HEK293 (cell line): ENCODE results near the gene S100A7.

Source experiments
- CTCF ChIA-PET: fragments of 350-600 bp; formaldehyde crosslinking; extraction: SDS; loops from one replicate; lab custom pipeline; 2021; ENCODE audit warnings: antibody characterized with exemption; lab: Yijun Ruan, JAX
- POLR2A ChIA-PET: fragments of 300-600 bp; formaldehyde crosslinking; extraction: SDS; loops from one replicate; lab custom pipeline; 2020; ENCODE audit warnings: antibody characterized with exemption, inconsistent platforms; lab: Yijun Ruan, JAX
- H3K27ac ChIP-seq: fragments of 200-500 bp; sonication (Bioruptor generic); 2 replicates; pipeline ENCODE4 v1.5.1; 2014; ENCODE audit warnings: low read depth, low read length, control low read depth, inconsistent platforms; ENCODE audit errors: extremely low read depth
- H3K36me3 ChIP-seq, 2 experiments: fragments of 200-500 bp in 1 of 2; sonication (Bioruptor generic) in 1 of 2; 1 replicate in 1 of 2; 2 replicates in 1 of 2; pipeline ENCODE4 v1.5.1; 2014 to 2017; ENCODE audit warnings: inconsistent platforms in 2 of 2, low read length in 2 of 2; ENCODE audit not compliant: control insufficient read depth in 2 of 2, insufficient read depth in 1 of 2
- H3K4me1 ChIP-seq: fragments of 200-500 bp; sonication (Bioruptor generic); 2 replicates; pipeline ENCODE4 v1.5.1; 2014; ENCODE audit warnings: mild to moderate bottlenecking, low read length, inconsistent platforms; ENCODE audit not compliant: control insufficient read depth, insufficient read depth
- H3K4me3 ChIP-seq: 2 replicates; pipeline ENCODE4 v1.5.1; 2011; ENCODE audit warnings: low read depth, mild to moderate bottlenecking, control low read depth, low read length, moderate library complexity
- H3K9me3 ChIP-seq: fragments of 200-500 bp; sonication (Bioruptor generic); 2 replicates; pipeline ENCODE4 v1.5.1; 2014; ENCODE audit warnings: low read depth, low read length, inconsistent platforms; ENCODE audit not compliant: control insufficient read depth, insufficient read depth
- GLI2 ChIP-seq: fragments of 450-650 bp; formaldehyde crosslinking; IDR thresholded peaks from 2 replicates; pipeline ENCODE4; 2017; ENCODE audit warnings: missing biosample characterization, missing genetic modification characterization, low read depth, borderline replicate concordance
- OVOL3 ChIP-seq: fragments of 450-650 bp; formaldehyde crosslinking; IDR thresholded peaks from 2 replicates; pipeline ENCODE4 v1.5.1; 2016; ENCODE audit warnings: missing biosample characterization, missing genetic modification characterization
- REST ChIP-seq: fragments of 450-650 bp; formaldehyde crosslinking; IDR thresholded peaks from 2 replicates; pipeline ENCODE4 v1.5.1; 2016; ENCODE audit warnings: missing biosample characterization, missing genetic modification characterization
- TCF7L2 ChIP-seq: IDR thresholded peaks from 2 replicates; pipeline ENCODE4 v1.6.1; 2011; ENCODE audit warnings: low read depth, mild to moderate bottlenecking, inconsistent platforms, low read length, moderate library complexity, borderline replicate concordance
- TRIM28 ChIP-seq: IDR thresholded peaks from 2 replicates; pipeline ENCODE4 v1.6.1; 2011; ENCODE audit warnings: low read length, control low read depth, borderline replicate concordance
- ZBTB20 ChIP-seq: fragments of 450-650 bp; formaldehyde crosslinking; IDR thresholded peaks from 2 replicates; pipeline ENCODE4 v1.5.1; 2016; ENCODE audit warnings: missing biosample characterization, missing genetic modification characterization
- ZBTB21 ChIP-seq: fragments of 450-650 bp; formaldehyde crosslinking; IDR thresholded peaks from 2 replicates; pipeline ENCODE4 v1.5.1; 2017; ENCODE audit warnings: missing biosample characterization, missing genetic modification characterization
- ZFP3 ChIP-seq: fragments of 450-650 bp; formaldehyde crosslinking; IDR thresholded peaks from 2 replicates; pipeline ENCODE4 v1.5.1; 2016; ENCODE audit warnings: low read depth, missing biosample characterization, missing genetic modification characterization
- ZNF10 ChIP-seq: fragments of 450-650 bp; formaldehyde crosslinking; IDR thresholded peaks from 2 replicates; pipeline ENCODE4 v1.5.1; 2017; ENCODE audit warnings: missing biosample characterization, missing genetic modification characterization
- ZNF114 ChIP-seq: fragments of 450-650 bp; formaldehyde crosslinking; IDR thresholded peaks from 2 replicates; pipeline ENCODE4 v1.5.0; 2017; ENCODE audit warnings: missing biosample characterization, missing genetic modification characterization
- ZNF133 ChIP-seq: fragments of 450-650 bp; formaldehyde crosslinking; IDR thresholded peaks from 2 replicates; pipeline ENCODE4 v1.5.1; 2016; ENCODE audit warnings: missing biosample characterization, missing genetic modification characterization
- ZNF157 ChIP-seq: fragments of 450-650 bp; formaldehyde crosslinking; IDR thresholded peaks from 2 replicates; pipeline ENCODE4 v1.5.1; 2016; ENCODE audit warnings: missing biosample characterization, missing genetic modification characterization
- ZNF169 ChIP-seq: fragments of 450-650 bp; formaldehyde crosslinking; IDR thresholded peaks from 2 replicates; pipeline ENCODE4 v1.5.1; 2016; ENCODE audit warnings: missing biosample characterization, missing genetic modification characterization
- ZNF302 ChIP-seq: fragments of 450-650 bp; formaldehyde crosslinking; IDR thresholded peaks from 2 replicates; pipeline ENCODE4 v1.5.1; 2016; ENCODE audit warnings: missing biosample characterization, missing genetic modification characterization, low read depth
- ZNF311 ChIP-seq: fragments of 450-650 bp; formaldehyde crosslinking; IDR thresholded peaks from 2 replicates; pipeline ENCODE4 v1.5.1; 2017; ENCODE audit warnings: missing biosample characterization, missing genetic modification characterization, borderline replicate concordance
- ZNF354C ChIP-seq: fragments of 450-650 bp; formaldehyde crosslinking; IDR thresholded peaks from 2 replicates; pipeline ENCODE4 v1.5.1; 2016; ENCODE audit warnings: missing biosample characterization, missing genetic modification characterization, low read depth, borderline replicate concordance
- ZNF426 ChIP-seq: fragments of 450-650 bp; formaldehyde crosslinking; IDR thresholded peaks from 2 replicates; pipeline ENCODE4 v1.5.1; 2017; ENCODE audit warnings: missing biosample characterization, missing genetic modification characterization, mild to moderate bottlenecking, inconsistent platforms, moderate library complexity
- ZNF529 ChIP-seq: fragments of 450-650 bp; formaldehyde crosslinking; IDR thresholded peaks from 2 replicates; pipeline ENCODE4 v1.5.1; 2017; ENCODE audit warnings: missing genetic modification characterization, missing biosample characterization; ENCODE audit not compliant: insufficient replicate concordance
- ZNF629 ChIP-seq: fragments of 450-650 bp; formaldehyde crosslinking; IDR thresholded peaks from 2 replicates; pipeline ENCODE4 v1.5.1; 2017; ENCODE audit warnings: missing biosample characterization, missing genetic modification characterization
- ZNF654 ChIP-seq: fragments of 450-650 bp; formaldehyde crosslinking; IDR thresholded peaks from 2 replicates; pipeline ENCODE4 v1.5.1; 2016; ENCODE audit warnings: low read depth, missing biosample characterization, missing genetic modification characterization
- ZNF670 ChIP-seq: fragments of 450-650 bp; formaldehyde crosslinking; IDR thresholded peaks from 2 replicates; pipeline ENCODE4 v1.5.1; 2016; ENCODE audit warnings: missing biosample characterization, missing genetic modification characterization, low read depth
- ZSCAN18 ChIP-seq: fragments of 450-650 bp; formaldehyde crosslinking; IDR thresholded peaks from 2 replicates; pipeline ENCODE4 v1.5.1; 2016; ENCODE audit warnings: missing biosample characterization, missing genetic modification characterization
- ZSCAN23 ChIP-seq: fragments of 450-650 bp; formaldehyde crosslinking; IDR thresholded peaks from 2 replicates; pipeline ENCODE4 v1.5.1; 2016; ENCODE audit warnings: missing biosample characterization, missing genetic modification characterization

Gene S100A7

GRCh38 chr1:153460551-153460950, at the start of gene S100A7:
TSS of gene S100A7 (minus strand) at chr1:153460651. CDS start at chr1:153459013, 1,638 bp downstream.
- CTCF ChIA-PET = interaction anchor here (1.0 to 1.2 kb wide), 2 partner anchors 58 to 108 kb away, joined by 3 to 4 read pairs; no protein-coding TSS in a partner anchor
- H3K9me3 ChIP-seq = no peaks in the 10 kb centered on the region
- TF ChIP-seq ZBTB20 (no peak), REST (tag by site-specific recombination) (no peak), GLI2 (tag by site-specific recombination) (no peak), ZSCAN23 (tag by site-specific recombination) (no peak), ZNF670 (no peak)
- POLR2A ChIA-PET = no interaction called here
- no peak within 1 kb of the TSS for H3K4me3 ChIP-seq
- no peak within 1 kb of the TSS for H3K27ac ChIP-seq
- H3K36me3 ChIP-seq = no peaks in the 10 kb centered on the region
- no peaks in the 10 kb centered on the region for H3K4me1 ChIP-seq

GRCh38 chr1:153509729-153510354, 49.4 kb upstream of the S100A7 start:
- H3K36me3 ChIP-seq = no peaks in the 10 kb centered on the region
- H3K4me1 ChIP-seq = no peaks in the 10 kb centered on the region
- ChIA-PET POLR2A (interaction anchor here (1.2 to 1.6 kb wide), 2 partner anchors 118 to 480 kb away, joined by 4 to 8 read pairs; partner anchors contain the start of genes RPS27 and S100A13), CTCF (interaction anchor here (0.6 to 7.1 kb wide), 29 partner anchors 12 to 609 kb away, joined by 3 to 148 read pairs (median 4); partner anchors contain the start of genes CHTOP, RAB13, S100A1 and S100A13)
- TF ChIP-seq ZNF311 (tag by site-specific recombination) (no peak), ZNF654 (peak; percentile 60), TRIM28 (peak; percentile 48; the same call in 1 of the 2 replicates)
- H3K4me3 ChIP-seq = no peak overlapping the region
- H3K9me3 ChIP-seq = no peaks in the 10 kb centered on the region
- H3K27ac ChIP-seq = no peak overlapping the region

GRCh38 chr1:153509036-153509435, 48.6 kb upstream of the S100A7 start:
- TF ChIP-seq ZNF629 (tag by site-specific recombination) (no peak), ZNF529 (tag by site-specific recombination) (no peak), TCF7L2 (no peak), ZFP3 (tag by site-specific recombination) (no peak), ZNF169 (tag by site-specific recombination) (no peak), ZNF157 (tag by site-specific recombination) (no peak), OVOL3 (tag by site-specific recombination) (no peak), ZNF426 (tag by site-specific recombination) (no peak), ZNF114 (tag by site-specific recombination) (no peak), ZNF302 (tag by site-specific recombination) (no peak), ZSCAN18 (tag by site-specific recombination) (no peak), ZNF354C (tag by site-specific recombination) (no peak), ZNF10 (tag by site-specific recombination) (no peak), ZNF133 (tag by site-specific recombination) (no peak), ZBTB21 (no peak)
- CTCF ChIA-PET = interaction anchor here (0.7 to 7.1 kb wide), 12 partner anchors 14 to 1475 kb away, joined by 3 to 148 read pairs (median 4); partner anchors contain the start of genes S100A1 and S100A13
- POLR2A ChIA-PET = no interaction called here
- no peaks in the 10 kb centered on the region for H3K4me1 ChIP-seq
- no peak overlapping the region for H3K27ac ChIP-seq
- H3K9me3 ChIP-seq = no peaks in the 10 kb centered on the region
- H3K36me3 ChIP-seq = no peaks in the 10 kb centered on the region
- no peak overlapping the region for H3K4me3 ChIP-seq
